ENCODE measurements around the gene MEIS1.

Gene MEIS1

DNA sequence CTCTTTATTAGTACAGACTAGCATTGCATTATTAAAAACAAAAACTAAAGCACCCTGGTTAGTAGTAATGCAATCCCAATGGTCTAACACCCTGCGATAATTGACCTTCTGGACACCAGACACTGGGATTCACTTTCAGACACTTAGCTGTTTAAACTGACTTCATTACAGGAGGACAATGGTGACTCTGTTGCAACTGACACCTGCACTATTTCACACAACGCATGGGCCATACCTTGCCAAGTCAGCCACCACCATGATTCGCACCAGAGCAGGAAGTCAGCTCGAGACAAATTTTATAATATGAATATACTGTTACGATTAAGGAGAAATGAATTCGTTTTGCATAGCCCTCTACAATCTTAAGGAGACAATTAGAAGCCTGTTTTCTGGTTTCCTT, 150.7 kb downstream of the MEIS1 start:
- DNase-seq = no peak

DNA sequence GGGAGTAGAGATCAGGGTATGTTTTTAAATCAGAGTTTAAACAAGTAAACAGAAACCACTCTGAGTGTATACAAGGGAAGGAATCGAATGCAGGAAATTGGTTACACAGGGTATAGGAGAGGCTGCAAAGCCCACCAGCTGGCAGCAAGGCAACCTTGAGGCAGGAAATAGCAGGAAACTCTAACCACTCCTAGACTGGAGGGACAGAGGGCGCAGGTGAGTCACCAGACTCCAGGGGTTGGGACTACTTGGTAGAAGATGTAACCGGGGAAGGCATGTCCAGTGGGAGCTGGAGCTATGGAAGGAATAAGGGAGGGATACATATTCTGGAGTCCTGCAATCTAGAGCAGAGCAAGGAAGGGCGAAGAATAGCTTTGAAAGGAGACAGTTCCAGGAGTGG, 152.3 kb downstream of the MEIS1 start:
- no peak for DNase-seq

- no peak for DNase-seq
Measured at GRCh38 chr2:66594001-66594400, 159.1 kb downstream of the MEIS1 start.

DNA sequence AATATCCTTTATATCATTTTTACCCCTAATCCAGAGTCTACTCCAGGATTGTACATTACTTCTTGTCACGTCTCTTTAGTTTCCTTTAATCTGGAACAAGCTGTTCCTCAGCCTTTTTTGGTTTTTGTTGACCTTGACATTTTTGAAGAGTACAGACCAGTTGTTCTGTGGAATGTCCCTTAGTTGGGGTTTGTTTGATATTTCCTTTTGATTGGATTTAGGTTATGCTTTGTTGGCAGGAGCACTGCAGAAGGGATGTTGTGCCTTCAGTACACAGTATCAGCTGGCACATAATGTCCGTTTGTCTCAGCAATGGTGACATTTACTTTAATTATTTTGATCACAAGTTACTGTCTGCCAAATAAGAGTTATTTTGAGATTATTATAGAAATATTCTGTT, 160.6 kb downstream of the MEIS1 start:
- DNase-seq = no peak

- no peak for DNase-seq
Measured at GRCh38 chr2:66596256-66596655, 161.3 kb downstream of the MEIS1 start.

- no peak for DNase-seq
Measured at GRCh38 chr2:66601624-66602023, 166.7 kb downstream of the MEIS1 start.

- DNase-seq = no peak
Measured at GRCh38 chr2:66602341-66602740, 167.4 kb downstream of the MEIS1 start.

DNA sequence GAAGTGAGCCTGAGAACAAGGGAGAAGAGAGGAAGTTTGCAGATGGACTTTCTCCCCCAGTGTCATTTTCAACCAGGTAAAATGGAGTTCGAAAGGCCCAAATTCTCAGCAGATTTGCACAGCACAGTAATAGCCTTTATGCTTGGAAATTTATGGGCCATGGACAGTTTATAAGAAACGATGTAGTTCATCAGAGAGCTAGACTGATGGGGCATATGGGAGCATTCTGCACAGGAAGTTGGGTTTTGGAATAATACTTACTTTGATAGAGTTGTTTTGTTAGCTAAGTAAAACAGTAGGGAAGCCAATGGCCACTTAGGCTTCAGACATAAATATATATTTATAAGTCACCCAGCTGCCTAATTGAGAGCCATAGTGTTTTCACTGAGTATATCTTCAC, 169.4 kb downstream of the MEIS1 start:
- DNase-seq = no peak

- DNase-seq = no peak
Measured at GRCh38 chr2:66604976-66605375, 170.1 kb downstream of the MEIS1 start.

DNA sequence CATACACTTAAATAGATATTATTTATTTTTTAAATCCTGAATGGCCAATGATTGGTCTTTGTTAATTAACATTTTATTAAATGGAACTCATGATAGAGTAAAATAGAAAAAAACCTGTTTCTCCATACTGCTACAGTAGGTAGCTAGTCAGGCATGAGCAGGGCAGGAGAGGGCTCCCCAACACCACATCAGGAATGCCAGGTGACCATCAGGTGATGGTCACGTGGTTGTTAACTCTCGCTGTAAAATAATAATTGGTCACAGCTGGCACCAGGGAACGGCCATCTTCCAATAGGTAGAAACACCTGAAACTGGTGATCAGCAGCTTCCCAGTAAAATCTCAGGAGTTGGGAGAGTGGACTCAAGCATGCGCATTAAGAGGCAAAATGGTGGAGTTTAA, 172.2 kb downstream of the MEIS1 start:
- no peak for DNase-seq
